Kidney (tissue), 14 donors: ENCODE results near the gene GULP1. TPM values are rescaled to one million over a fixed set of nuclear protein-coding genes. Genes with fewer than 3 reads are reported as not detected.

Source experiments
- DNase-seq, 5 donors: peaks; one replicate each; pipeline ENCODE4 v3.0.0-alpha.2; 2013 to 2020
- FAIRE-seq: peaks from 2 replicates; lab custom pipeline; 2012; peaks lifted over from hg19 to GRCh38; lab: Jason Lieb, UNC
- H3K27ac ChIP-seq, 2 donors: one replicate each; pipeline ENCODE4 v1.7.0; 2013; ENCODE audit warnings: low read depth in 2 of 2, low read length in 2 of 2, inconsistent platforms in 1 of 2
- H3K27me3 ChIP-seq: one replicate; pipeline ENCODE4 v1.7.1; 2013; ENCODE audit warnings: low read length, inconsistent platforms; ENCODE audit not compliant: control insufficient read depth, insufficient read depth
- H3K36me3 ChIP-seq, 3 donors: one replicate each; pipeline versions ENCODE4 v1.7.0 to v1.7.1; 2013; ENCODE audit warnings: low read length in 3 of 3, control low read depth in 1 of 3, inconsistent platforms in 1 of 3; ENCODE audit not compliant: insufficient read depth in 3 of 3, control insufficient read depth in 2 of 3
- H3K4me1 ChIP-seq, 3 donors: one replicate each; pipeline versions ENCODE4 v1.7.0 to v1.7.1; 2013; ENCODE audit warnings: low read length in 3 of 3, inconsistent platforms in 1 of 3, low read depth in 1 of 3; ENCODE audit not compliant: control insufficient read depth in 2 of 3, insufficient read depth in 2 of 3
- H3K4me3 ChIP-seq, 3 donors: one replicate each; pipeline versions ENCODE4 v1.7.0 to v1.8.1; 2013; ENCODE audit warnings: low read length in 3 of 3, control low read depth in 1 of 3, inconsistent platforms in 1 of 3
- H3K9ac ChIP-seq, 3 donors: one replicate each; pipeline versions ENCODE4 v1.7.0 to v1.7.1; 2013; ENCODE audit warnings: low read length in 3 of 3, control low read depth in 1 of 3, inconsistent platforms in 1 of 3
- H3K9me3 ChIP-seq, 3 donors: one replicate each; pipeline versions ENCODE4 v1.7.0 to v1.7.1; 2013; ENCODE audit warnings: low read length in 3 of 3, control low read depth in 1 of 3, inconsistent platforms in 1 of 3; ENCODE audit not compliant: control insufficient read depth in 2 of 3, insufficient read depth in 1 of 3
- intact Hi-C: fragments of 100-400 bp; cut with DNase I; formaldehyde crosslinking; loops from one replicate; pipeline ENCODE4 v1.11.1; 2022
- microRNA-seq: library from miRNA; unstranded; fragments of <30 nt; microRNA quantifications from one replicate; pipeline ENCODE4 v1.2.0, GENCODE V29; 2020
- polyA plus RNA-seq: library from polyadenylated mRNA; stranded (reverse); fragments of 350-450 nt; fragmentation: Illumina TruSeq; extraction: RNeasy Lipid Tissue Mini Kit (QIAGEN cat#74804); gene quantifications from one replicate; pipeline ENCODE4 v1.2.3, GENCODE V29; 2014; ENCODE audit warnings: low read depth, low replicate concordance; ENCODE audit not compliant: insufficient read depth
- total RNA-seq: library from RNA; stranded (reverse); fragmentation: NEBNext Ultra II Directional; extraction: Animal tissue kit (Norgen Biotek cat#: 25700); gene quantifications from one replicate; pipeline ENCODE4 v1.2.1, GENCODE V29; 2021
- TF ChIP-seq, protein P1 (sequence below): IDR thresholded peaks from 3 replicates; pipeline ENCODE4 v1.5.1; 2012; ENCODE audit warnings: mild to moderate bottlenecking, moderate library complexity, borderline replicate concordance; ENCODE audit not compliant: insufficient read depth; ENCODE audit errors: extremely low read depth
- donor health status: control.
- donor health status: control.
- donor health status: control.
- donor health status: control.
- donor health status: control.
- donor health status: DM: yes; HTN: yes; CAD: no.
- donor health status: Normal renal cell carcinoma (clear cell type).

Gene GULP1
- total and polyA plus RNA-seq, 2 donors from 2014 or later = 12.2 to 34.4 TPM

DNA sequence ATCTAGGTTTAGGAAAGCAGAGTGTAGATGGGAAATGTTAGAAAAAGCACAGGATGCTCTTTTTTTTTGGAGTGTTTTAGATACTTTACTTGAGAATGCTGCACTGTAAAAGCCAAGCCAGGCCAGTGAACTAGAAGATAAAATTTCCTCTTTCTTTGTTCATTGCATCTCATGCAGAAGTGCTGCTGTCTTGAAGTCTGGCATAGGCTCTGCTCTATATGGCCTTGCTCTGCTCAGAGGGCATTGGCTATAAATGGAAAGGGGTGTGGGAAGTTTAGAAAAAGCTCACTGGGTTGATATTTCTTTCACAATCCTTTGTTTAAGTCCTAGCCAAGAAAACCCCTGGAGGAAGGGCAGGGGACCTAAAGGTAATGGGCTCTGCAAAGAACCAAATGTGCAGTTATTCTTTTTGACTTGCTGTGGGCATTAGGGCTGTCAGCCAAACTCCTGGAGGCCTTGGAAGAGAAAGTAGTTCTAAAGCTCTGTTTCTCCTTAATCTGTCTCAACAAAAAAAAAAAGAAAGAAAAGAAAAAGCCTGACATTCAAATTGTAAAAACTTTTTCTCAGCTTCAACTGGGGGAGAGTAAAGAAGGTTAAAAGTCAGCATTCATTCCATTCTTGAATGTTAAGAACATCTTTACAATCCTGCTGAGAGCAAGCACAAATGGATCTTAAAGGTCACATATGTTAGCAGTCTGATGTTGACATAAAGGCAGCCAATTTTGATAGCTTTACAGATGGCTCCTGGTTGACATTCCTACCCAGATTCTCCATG, 338.3 kb downstream of the GULP1 start:
- H3K9ac ChIP-seq = no peak overlapping the region
- H3K36me3 ChIP-seq = no peaks in the 10 kb centered on the region
- DNase-seq (peak in 2 of 5 donors; percentile 25 to 47), FAIRE-seq (no peak)
- no peak overlapping the region for H3K27ac ChIP-seq
- TF ChIP-seq, protein P1, sequence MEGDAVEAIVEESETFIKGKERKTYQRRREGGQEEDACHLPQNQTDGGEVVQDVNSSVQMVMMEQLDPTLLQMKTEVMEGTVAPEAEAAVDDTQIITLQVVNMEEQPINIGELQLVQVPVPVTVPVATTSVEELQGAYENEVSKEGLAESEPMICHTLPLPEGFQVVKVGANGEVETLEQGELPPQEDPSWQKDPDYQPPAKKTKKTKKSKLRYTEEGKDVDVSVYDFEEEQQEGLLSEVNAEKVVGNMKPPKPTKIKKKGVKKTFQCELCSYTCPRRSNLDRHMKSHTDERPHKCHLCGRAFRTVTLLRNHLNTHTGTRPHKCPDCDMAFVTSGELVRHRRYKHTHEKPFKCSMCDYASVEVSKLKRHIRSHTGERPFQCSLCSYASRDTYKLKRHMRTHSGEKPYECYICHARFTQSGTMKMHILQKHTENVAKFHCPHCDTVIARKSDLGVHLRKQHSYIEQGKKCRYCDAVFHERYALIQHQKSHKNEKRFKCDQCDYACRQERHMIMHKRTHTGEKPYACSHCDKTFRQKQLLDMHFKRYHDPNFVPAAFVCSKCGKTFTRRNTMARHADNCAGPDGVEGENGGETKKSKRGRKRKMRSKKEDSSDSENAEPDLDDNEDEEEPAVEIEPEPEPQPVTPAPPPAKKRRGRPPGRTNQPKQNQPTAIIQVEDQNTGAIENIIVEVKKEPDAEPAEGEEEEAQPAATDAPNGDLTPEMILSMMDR = no peak
- peaks cover 0 to 2% (median 0%) of the 10 kb centered on the region in 3 donors for H3K4me1 ChIP-seq
- intact Hi-C loops = no loop called here
- no peaks in the 10 kb centered on the region for H3K27me3 ChIP-seq
- no peaks in the 10 kb centered on the region for H3K9me3 ChIP-seq
- no peak overlapping the region for H3K4me3 ChIP-seq

DNA sequence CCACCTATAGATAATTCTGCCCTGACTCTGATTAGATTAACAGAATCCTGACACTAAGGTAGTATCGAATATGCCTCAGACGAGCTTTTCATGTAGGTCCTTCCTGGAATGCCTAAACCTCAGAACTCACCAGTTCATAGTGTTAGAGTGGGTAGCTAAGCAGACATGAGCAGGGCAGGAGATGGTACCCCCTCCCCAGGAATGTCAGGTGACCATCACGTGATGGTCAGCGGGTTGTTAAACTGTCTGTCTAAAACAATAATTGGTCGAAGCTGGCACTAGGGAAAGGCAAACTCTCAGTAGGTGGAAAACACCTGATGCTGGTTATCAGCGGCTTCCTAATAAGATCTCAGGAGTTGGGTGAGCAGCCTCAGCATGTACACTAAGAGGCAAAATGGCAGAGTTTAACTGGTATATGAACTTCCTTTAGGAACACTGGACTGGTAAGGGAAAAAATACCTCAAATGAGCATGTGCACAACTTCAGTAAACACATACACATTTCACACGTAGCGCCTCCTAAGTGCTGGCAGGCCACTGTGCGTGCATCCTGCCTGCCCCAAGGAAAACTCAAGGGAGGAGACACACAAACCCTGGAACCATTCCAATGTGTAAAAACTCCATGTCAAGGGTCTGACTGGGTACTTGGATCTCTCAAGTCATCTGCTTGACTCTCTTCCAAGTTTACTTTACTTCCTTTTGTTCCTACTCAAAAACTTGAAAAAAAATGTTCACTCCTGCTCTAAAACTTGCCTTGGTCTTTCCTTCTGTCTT, 339.5 kb downstream of the GULP1 start:
- TF ChIP-seq, protein P1 = no peak
- intact Hi-C loops = no loop called here
- no peak for FAIRE-seq
- Histone ChIP-seq H3K36me3 (no peaks in the 10 kb centered on the region), H3K4me1 (peaks cover 0 to 2% (median 0%) of the 10 kb centered on the region in 3 donors), H3K9me3 (no peaks in the 10 kb centered on the region), H3K27me3 (no peaks in the 10 kb centered on the region), H3K4me3 (no peak overlapping the region), H3K9ac (no peak overlapping the region), H3K27ac (no peak overlapping the region)
- no peak for DNase-seq

DNA sequence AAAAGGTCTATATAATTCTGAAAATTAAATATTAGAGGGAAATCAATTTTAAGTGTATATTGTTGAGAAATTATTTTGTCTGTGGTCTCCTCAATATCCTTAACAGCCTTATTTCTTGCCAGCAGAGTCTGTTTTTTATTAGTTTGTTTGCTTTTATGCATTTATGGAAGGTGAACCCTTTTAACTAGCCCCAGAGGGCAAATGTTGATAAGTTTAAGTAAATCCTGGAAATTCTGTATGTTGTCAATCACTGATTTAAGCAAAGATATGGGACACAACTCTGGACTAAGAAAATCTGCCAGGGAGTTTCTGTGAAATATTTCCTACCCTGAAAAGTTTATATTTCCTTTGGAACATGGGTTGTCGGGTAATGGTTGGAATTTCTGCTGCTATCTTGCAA, 343.0 kb downstream of the GULP1 start:
- DNase-seq (no peak), FAIRE-seq (no peak)

More for the DNA sequence above, 343.0 kb downstream of the GULP1 start:
- no peak overlapping the region for H3K4me3 ChIP-seq
- TF ChIP-seq, protein P1 = no peak
- no peak overlapping the region for H3K9ac ChIP-seq
- no peak overlapping the region for H3K27ac ChIP-seq
- H3K4me1 ChIP-seq = peaks cover 0 to 2% (median 0%) of the 10 kb centered on the region in 3 donors
- no peaks in the 10 kb centered on the region for H3K27me3 ChIP-seq
- H3K9me3 ChIP-seq = no peaks in the 10 kb centered on the region
- H3K36me3 ChIP-seq = no peaks in the 10 kb centered on the region
- intact Hi-C loops = no loop called here

Small RNAs within 50 kb of the gene (microRNA-seq; reads per million reads assigned to microRNA genes)
- gene MIR561 = not detected
